GM19193 (cell line): Measurements from ENCODE around the gene HIPK2.

Experiments
- POLR2A ChIP-seq: IDR thresholded peaks from 4 replicates; pipeline ENCODE4 v1.6.1; 2011; ENCODE audit not compliant: insufficient read depth, insufficient read length; ENCODE audit errors: extremely low read depth

HIPK2 gene

DNA sequence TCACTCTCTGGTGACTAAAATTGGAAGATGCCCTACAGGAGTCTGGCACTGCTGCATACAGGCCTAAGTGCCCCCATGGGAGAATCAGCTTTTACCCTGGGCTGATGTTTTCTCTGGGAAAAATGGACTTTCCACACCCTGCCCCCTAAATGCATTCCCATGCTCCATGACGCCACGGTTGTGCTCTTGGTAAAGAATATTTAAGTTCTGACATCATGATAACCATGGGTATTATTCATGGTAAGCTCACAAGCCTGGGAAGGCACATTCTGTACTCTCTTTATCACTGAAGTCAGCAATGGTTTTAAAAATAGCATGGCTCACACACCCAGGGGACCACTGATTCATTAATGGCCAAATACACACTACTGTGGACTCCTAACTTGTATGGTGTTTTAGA lies 43.4 kb downstream of the HIPK2 start:
- TF ChIP-seq POLR2A: no peak

- TF ChIP-seq POLR2A: no peak
These were observed 44.0 kb downstream of the HIPK2 start for GRCh38 chr7:139733751-139734150.

- no peak for TF ChIP-seq POLR2A
These were observed 45.2 kb downstream of the HIPK2 start for GRCh38 chr7:139732471-139733167.

GRCh38 chr7:139731802-139732470 lies 45.9 kb downstream of the HIPK2 start:
- TF ChIP-seq POLR2A: no peak

GRCh38 chr7:139730746-139731612 lies 46.8 kb downstream of the HIPK2 start:
- no peak for TF ChIP-seq POLR2A

GRCh38 chr7:139728203-139728602 lies 49.6 kb downstream of the HIPK2 start:
- no peak for TF ChIP-seq POLR2A

- no peak for TF ChIP-seq POLR2A
These were observed 50.6 kb downstream of the HIPK2 start for GRCh38 chr7:139727151-139727705.

- no peak for TF ChIP-seq POLR2A
These were observed 51.3 kb downstream of the HIPK2 start for GRCh38 chr7:139726485-139726869.

DNA sequence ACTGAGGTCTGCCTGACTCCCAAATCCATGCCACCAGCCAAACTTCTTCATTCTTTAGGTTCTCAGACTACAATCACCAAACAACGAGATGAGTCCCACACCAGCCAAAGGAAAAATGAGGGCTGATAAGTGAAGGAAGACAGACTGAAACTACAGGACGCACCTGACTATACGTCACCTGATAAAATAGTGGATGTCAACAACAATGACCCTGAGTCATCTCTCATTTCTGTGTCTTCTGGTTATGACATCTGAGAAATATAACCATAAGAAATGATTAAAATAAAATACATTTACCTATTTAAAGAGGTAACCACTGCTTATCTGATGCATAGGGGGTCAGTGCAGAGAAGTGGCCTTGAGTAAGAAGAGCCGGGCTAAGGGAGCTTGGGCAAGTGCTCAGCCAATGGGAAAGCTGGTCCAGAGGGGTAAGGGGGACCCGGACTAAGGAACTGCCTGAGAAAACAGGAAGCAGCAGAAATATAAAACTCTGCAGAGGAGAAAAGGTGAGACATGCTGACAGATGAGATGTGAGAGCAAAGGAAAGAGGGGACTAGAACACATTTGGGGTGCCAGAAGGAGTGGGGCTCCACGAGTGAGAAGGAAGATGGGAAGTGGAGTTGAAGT lies 51.8 kb downstream of the HIPK2 start:
- TF ChIP-seq POLR2A: no peak

DNA sequence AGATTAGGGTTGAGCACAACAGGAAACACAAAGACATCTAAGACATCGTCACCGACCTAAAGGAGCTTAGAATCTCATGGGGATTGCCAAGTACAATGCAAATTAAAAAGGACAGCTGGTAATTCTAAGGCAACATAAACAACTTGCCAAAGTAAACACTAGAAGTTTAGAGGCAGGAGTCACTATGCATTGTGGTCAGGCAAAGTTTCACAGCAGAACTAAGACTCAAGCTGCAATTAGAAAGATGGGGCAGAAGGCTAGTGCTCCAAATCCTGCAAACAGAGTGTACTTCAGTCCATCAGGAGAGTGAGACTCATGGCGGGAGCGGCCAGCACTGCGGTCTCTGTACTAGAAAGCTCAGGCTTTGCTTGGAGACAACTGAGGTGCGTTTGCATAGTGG lies 52.7 kb downstream of the HIPK2 start:
- no peak for TF ChIP-seq POLR2A

- no peak for TF ChIP-seq POLR2A
These were observed 55.2 kb downstream of the HIPK2 start for GRCh38 chr7:139722604-139723003.

DNA sequence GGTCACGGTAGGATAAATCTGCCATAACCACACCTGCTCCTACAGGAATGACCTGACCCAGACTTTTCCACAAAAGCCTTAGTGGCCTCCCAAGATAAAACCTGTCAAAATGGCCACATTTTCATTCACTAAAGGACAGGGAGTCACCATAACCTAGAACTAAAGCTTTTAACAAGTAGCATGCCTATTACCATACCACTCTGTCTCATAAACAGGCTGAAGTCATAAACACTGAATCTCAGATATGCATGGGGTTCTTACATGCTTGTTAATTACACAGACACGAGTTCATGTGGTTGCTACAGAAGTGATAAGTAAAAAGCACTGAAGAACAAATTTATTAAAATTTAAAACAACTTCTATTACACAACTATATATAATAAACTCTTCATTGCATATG lies 56.0 kb downstream of the HIPK2 start:
- no peak for TF ChIP-seq POLR2A

DNA sequence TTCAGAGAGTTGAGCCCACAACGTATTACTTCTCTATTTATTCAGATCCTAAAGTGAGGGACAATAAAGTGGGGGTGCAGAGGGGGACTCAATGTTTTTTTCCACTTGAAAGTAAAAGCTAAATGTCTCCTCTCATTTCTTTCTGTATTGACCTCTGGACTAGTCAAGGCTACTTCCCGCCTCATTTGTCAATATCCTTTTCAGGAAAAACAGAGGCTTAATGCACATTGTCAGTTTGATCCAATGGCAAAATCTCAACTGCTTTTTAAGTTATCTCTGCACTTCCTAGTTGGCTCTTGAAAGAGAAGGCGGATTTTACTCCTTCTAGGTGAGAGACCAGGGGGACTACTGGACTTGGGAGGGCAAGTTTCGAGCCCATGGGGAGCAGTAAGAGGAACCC lies 56.4 kb downstream of the HIPK2 start:
- TF ChIP-seq POLR2A: no peak

DNA sequence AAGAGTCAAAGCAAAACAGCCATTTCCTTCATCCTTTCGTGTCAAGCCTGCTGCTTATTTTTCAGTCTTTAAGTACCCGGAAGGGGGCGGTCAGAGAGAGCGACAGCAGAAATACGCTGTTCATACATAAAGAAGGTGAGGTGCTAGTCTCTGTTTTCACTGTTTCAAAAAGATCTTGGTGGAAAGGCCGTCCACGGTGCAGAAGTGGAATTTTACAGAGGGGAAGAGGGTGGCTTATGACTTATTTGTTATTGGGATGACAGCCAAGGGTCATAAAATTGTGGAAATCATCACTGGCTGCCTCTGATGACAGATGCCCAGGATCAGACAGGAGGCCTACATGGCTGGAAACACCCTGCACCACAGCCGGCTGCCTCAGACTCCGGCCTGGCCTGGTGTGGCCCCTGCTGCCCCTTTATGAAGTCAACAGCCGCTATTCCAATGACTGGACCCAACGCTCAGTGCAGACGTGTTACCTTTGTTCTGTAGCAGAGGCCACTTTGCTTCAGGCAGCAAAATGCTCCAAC lies 57.0 kb downstream of the HIPK2 start:
- TF ChIP-seq POLR2A: no peak

DNA sequence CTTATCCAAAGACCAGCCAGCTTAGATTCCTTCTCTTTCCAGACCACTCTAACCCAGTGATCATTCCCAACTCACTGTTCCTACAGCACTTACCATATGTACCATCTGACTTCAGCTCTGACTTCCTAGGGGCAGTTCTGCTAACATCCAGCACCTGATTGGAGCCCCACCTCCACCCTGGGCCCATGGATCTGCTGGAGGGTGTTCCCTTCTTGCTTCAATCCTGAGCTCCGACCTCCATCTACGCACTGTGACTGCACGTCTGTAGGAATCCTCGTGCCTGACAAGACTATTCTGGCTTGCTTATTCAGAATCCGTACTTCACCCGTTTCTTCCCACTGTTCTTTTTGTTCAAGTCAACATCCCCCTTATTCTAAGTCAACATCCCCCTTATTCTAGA lies 57.6 kb downstream of the HIPK2 start:
- TF ChIP-seq POLR2A: no peak
